Epidermal melanocyte (primary cell): Measurements from ENCODE around the gene FRYL.
"Not testable (repeated sequence)": the region's sequence is repeated elsewhere in the genome, so short reads cannot be mapped to it uniquely, and the experiment has no call there.

Source experiments
- DNase-seq: peaks from one replicate; pipeline ENCODE4 v3.0.0; 2011; ENCODE audit warnings: low spot score; ENCODE audit not compliant: insufficient read length

FRYL gene

GRCh38 chr4:48490680-48491513 is 289.2 kb downstream of the FRYL start:
- DNase-seq, result no peak

- no peak for DNase-seq
These were observed 289.9 kb downstream of the FRYL start, which contains the start of gene ZAR1 for GRCh38 chr4:48490012-48490679. TSS of gene ZAR1 (plus strand) at chr4:48490252. CDS start at chr4:48490292, 40 bp downstream.

- no peak for DNase-seq
These were observed 290.4 kb downstream of the FRYL start for GRCh38 chr4:48489683-48490011.

GRCh38 chr4:48484494-48485168 is 295.4 kb downstream of the FRYL start:
- DNase-seq, result no peak

- DNase-seq, result no peak
These were observed 296.1 kb downstream of the FRYL start for GRCh38 chr4:48483777-48484493.

- DNase-seq, result no peak
These were observed 296.9 kb downstream of the FRYL start, which contains the start of gene SLC10A4 for GRCh38 chr4:48483006-48483776. TSS of gene SLC10A4 (plus strand) at chr4:48483343. CDS start at chr4:48483562, 219 bp downstream.

GRCh38 chr4:48481581-48481980 is 298.5 kb downstream of the FRYL start:
- DNase-seq, result no peak

GRCh38 chr4:48478273-48478672 is 301.8 kb downstream of the FRYL start:
- DNase-seq, result no peak

GRCh38 chr4:48475770-48476169 is 304.3 kb downstream of the FRYL start:
- no peak for DNase-seq

GRCh38 chr4:48472794-48473193 is 307.3 kb downstream of the FRYL start:
- no peak for DNase-seq

- DNase-seq, result no peak
These were observed 309.5 kb downstream of the FRYL start for GRCh38 chr4:48470570-48470969.

GRCh38 chr4:48470137-48470536 is 309.9 kb downstream of the FRYL start:
- no peak for DNase-seq

- DNase-seq, result no peak
These were observed 312.2 kb downstream of the FRYL start for GRCh38 chr4:48467891-48468290.

- no peak for DNase-seq
These were observed 312.6 kb downstream of the FRYL start for GRCh38 chr4:48467442-48467841.

GRCh38 chr4:48462363-48462762 is 317.7 kb downstream of the FRYL start:
- no peak for DNase-seq

- DNase-seq, result no peak
These were observed 319.1 kb downstream of the FRYL start for GRCh38 chr4:48461000-48461399.

GRCh38 chr4:48454591-48454990 is 325.5 kb downstream of the FRYL start:
- no peak for DNase-seq

- DNase-seq, result not testable (repeated sequence)
These were observed 328.4 kb downstream of the FRYL start for GRCh38 chr4:48451656-48452055.

GRCh38 chr4:48450740-48451139 is 329.3 kb downstream of the FRYL start:
- DNase-seq, result no peak

- no peak for DNase-seq
These were observed 330.9 kb downstream of the FRYL start for GRCh38 chr4:48449151-48449550.
